Gastroesophageal sphincter (tissue), 4 donors: ENCODE data around the gene TENM3. TPM values are rescaled to one million over a fixed set of nuclear protein-coding genes. Genes with fewer than 3 reads are reported as not detected.

Experiments
- ATAC-seq: fragments of 150-250 bp; one replicate; pipeline ENCODE4 v1.9.1; 2016; ENCODE audit warnings: mild to moderate bottlenecking, moderate library complexity
- H3K27ac ChIP-seq, 4 donors: fragments of 200-600 bp; sonication (generic) in 3 of 4; 1 replicate in 3 of 4; 2 replicates in 1 of 4; pipeline ENCODE4 v1.5.1; 2016 to 2019
- H3K27me3 ChIP-seq: fragments of 200-600 bp; sonication (generic); one replicate; pipeline ENCODE4 v1.5.1; 2019
- H3K36me3 ChIP-seq, 2 donors: fragments of 200-600 bp; sonication (generic); one replicate each; pipeline ENCODE4 v1.5.1; 2019; ENCODE audit warnings: control low read depth in 1 of 2
- H3K4me1 ChIP-seq, 3 donors: fragments of 200-600 bp; sonication (generic); 1 replicate in 2 of 3; 2 replicates in 1 of 3; pipeline ENCODE4 v1.5.1; 2016 to 2019; ENCODE audit warnings: control low read depth in 2 of 3
- H3K4me3 ChIP-seq, 2 donors: fragments of 200-600 bp; sonication (generic); one replicate each; pipeline ENCODE4 v1.5.1; 2019; ENCODE audit warnings: mild to moderate bottlenecking in 1 of 2, moderate library complexity in 1 of 2
- H3K9me3 ChIP-seq, 3 donors: fragments of 200-600 bp; sonication (generic); one replicate each; pipeline ENCODE4 v1.5.1; 2017 to 2019; ENCODE audit warnings: control low read depth in 2 of 3
- EP300 ChIP-seq: sonication (generic); formaldehyde crosslinking; IDR thresholded peaks from one replicate; pipeline ENCODE4 v1.6.1; 2017; ENCODE audit warnings: antibody characterized with exemption, mild to moderate bottlenecking
- POLR2A ChIP-seq, 2 donors: fragments of 450-650 bp; IDR thresholded peaks; one replicate each; pipeline ENCODE4 v1.6.1; 2017; ENCODE audit warnings: antibody characterized with exemption in 2 of 2, mild to moderate bottlenecking in 2 of 2, moderate library complexity in 1 of 2
- POLR2AphosphoS5 ChIP-seq: sonication (generic); formaldehyde crosslinking; IDR thresholded peaks from one replicate; pipeline ENCODE4 v1.6.1; 2017; ENCODE audit warnings: antibody characterized with exemption
- WGBS, 2 donors: methylation state at CpG; one replicate each; pipeline ENCODE4 v1.1.5; 2018; ENCODE audit warnings: low coverage in 1 of 2; 5-methylcytosine and 5-hydroxymethylcytosine counted together
- total RNA-seq, 4 donors: library from RNA; depleted of rRNA; stranded (reverse); fragments of >200 nt; gene quantifications; one replicate each; pipeline ENCODE4 v1.1.0, GENCODE V29; 2016
- TF ChIP-seq, protein P1 (sequence below), 4 experiments: fragments of 200-600 bp in 2 of 4; fragments of 450-650 bp in 2 of 4; sonication (generic) in 1 of 4; IDR thresholded peaks; one replicate each; pipeline ENCODE4 v1.5.1; 2017 to 2019; ENCODE audit warnings: antibody characterized with exemption in 4 of 4, mild to moderate bottlenecking in 2 of 4, moderate library complexity in 2 of 4

TENM3 gene
- total RNA-seq, 4 donors from 2014 or later = 8.2 to 39.9 (median 15.8) TPM

DNA sequence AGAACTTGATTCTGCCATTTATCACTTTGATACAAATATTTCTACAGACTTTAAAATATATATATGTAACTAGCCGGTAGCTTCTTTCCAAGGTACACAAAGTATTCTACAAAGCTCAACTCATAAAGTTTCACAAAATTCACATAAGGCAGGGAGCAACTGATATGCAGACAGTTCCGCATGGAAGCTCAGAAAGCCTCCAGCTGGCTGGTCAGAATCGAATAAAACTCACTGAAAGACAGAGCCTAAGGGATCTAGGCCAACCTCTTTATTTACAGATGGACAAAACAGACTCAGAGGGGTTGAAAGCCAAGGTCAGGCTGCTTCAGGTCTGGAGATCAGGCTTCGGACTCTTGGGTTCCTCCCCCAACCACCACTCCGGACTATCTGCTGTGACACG lies 543.8 kb downstream of the TENM3 start:
- no peak for ATAC-seq
- no peaks in the 10 kb centered on the region for H3K27me3 ChIP-seq
- no peaks in the 10 kb centered on the region for H3K9me3 ChIP-seq
- H3K27ac ChIP-seq = no peak overlapping the region
- TF ChIP-seq POLR2AphosphoS5 (no peak), POLR2A (IDR thresholded peaks at IDR 0.05) (no peak), EP300 (no peak)
- TF ChIP-seq, protein P1, sequence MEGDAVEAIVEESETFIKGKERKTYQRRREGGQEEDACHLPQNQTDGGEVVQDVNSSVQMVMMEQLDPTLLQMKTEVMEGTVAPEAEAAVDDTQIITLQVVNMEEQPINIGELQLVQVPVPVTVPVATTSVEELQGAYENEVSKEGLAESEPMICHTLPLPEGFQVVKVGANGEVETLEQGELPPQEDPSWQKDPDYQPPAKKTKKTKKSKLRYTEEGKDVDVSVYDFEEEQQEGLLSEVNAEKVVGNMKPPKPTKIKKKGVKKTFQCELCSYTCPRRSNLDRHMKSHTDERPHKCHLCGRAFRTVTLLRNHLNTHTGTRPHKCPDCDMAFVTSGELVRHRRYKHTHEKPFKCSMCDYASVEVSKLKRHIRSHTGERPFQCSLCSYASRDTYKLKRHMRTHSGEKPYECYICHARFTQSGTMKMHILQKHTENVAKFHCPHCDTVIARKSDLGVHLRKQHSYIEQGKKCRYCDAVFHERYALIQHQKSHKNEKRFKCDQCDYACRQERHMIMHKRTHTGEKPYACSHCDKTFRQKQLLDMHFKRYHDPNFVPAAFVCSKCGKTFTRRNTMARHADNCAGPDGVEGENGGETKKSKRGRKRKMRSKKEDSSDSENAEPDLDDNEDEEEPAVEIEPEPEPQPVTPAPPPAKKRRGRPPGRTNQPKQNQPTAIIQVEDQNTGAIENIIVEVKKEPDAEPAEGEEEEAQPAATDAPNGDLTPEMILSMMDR (IDR thresholded peaks at IDR 0.05) = no peak
- no peak overlapping the region for H3K4me3 ChIP-seq
- peaks cover 0 to 14% of the 10 kb centered on the region in 2 donors for H3K36me3 ChIP-seq
- H3K4me1 ChIP-seq = no peaks in the 10 kb centered on the region
- whole genome bisulfite sequencing, 2 donors = 69 to 74% methylated on average over 3 to 5 of the region's 6 CpGs

GRCh38 chr4:182788201-182788600 lies 545.0 kb downstream of the TENM3 start:
- TF ChIP-seq POLR2AphosphoS5 (no peak), POLR2A (IDR thresholded peaks at IDR 0.05) (no peak), EP300 (no peak)
- TF ChIP-seq, protein P1 (IDR thresholded peaks at IDR 0.05) = no peak
- 31 to 59% methylated on average over 6 to 7 of the region's 7 CpGs for WGBS, 2 donors
- Histone ChIP-seq H3K4me3 (no peak overlapping the region), H3K36me3 (peaks cover 0 to 25% of the 10 kb centered on the region in 2 donors), H3K9me3 (no peaks in the 10 kb centered on the region), H3K27ac (no peak overlapping the region), H3K27me3 (no peaks in the 10 kb centered on the region), H3K4me1 (no peaks in the 10 kb centered on the region)
- ATAC-seq = no peak

DNA sequence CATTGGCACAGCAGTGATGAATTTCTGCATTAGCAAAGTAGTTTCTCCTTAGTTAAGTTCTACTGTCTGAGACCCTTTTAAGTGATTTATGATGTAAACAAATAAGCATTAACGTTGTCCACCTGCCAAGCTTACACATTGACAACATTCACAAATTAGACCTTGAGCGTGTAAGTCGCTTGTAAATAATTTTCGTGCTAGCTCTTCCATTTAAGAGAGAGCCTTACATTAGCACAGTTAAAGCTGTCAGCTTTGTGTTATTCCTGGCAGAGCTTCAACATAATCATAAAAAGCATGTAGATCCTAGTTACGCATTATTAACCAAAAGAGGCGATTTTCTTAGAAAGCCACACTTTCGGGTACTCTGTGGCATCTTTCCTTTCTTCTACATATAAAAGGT lies 546.3 kb downstream of the TENM3 start:
- H3K27me3 ChIP-seq = no peaks in the 10 kb centered on the region
- peaks cover 0 to 30% of the 10 kb centered on the region in 2 donors for H3K36me3 ChIP-seq
- no peak for TF ChIP-seq POLR2AphosphoS5
- TF ChIP-seq, protein P1 (IDR thresholded peaks at IDR 0.05) = no peak
- TF ChIP-seq EP300 = no peak
- no peak for TF ChIP-seq POLR2A (IDR thresholded peaks at IDR 0.05)
- 79% methylated on average over 7 of the region's 7 CpGs; no CpG with 5 or more reads in 1 of the 2 donors for whole genome bisulfite sequencing, 2 donors
- no peak for ATAC-seq
- H3K4me1 ChIP-seq = no peaks in the 10 kb centered on the region
- no peaks in the 10 kb centered on the region for H3K9me3 ChIP-seq
- no peak overlapping the region for H3K27ac ChIP-seq
- H3K4me3 ChIP-seq = no peak overlapping the region

- TF ChIP-seq POLR2AphosphoS5 = no peak
- no peak for TF ChIP-seq EP300
- no peaks in the 10 kb centered on the region for H3K4me1 ChIP-seq
- no peaks in the 10 kb centered on the region for H3K9me3 ChIP-seq
- no peak overlapping the region for H3K27ac ChIP-seq
- no peaks in the 10 kb centered on the region for H3K27me3 ChIP-seq
- ATAC-seq = no peak
- WGBS, 2 donors = 67 to 73% methylated on average over 4 to 6 of the region's 6 CpGs
- H3K4me3 ChIP-seq = no peak overlapping the region
- H3K36me3 ChIP-seq = peaks cover 0 to 29% of the 10 kb centered on the region in 2 donors
Measured at GRCh38 chr4:182795446-182796238, 552.4 kb downstream of the TENM3 start.

- 93% methylated on average over 25 to 32 of the region's 85 CpGs for WGBS, 2 donors
Measured at GRCh38 chr4:182799515-182800215, 556.5 kb downstream of the TENM3 start.

More at GRCh38 chr4:182799515-182800215, 556.5 kb downstream of the TENM3 start:
- Histone ChIP-seq H3K4me1 (no peaks in the 10 kb centered on the region), H3K4me3 (no peak overlapping the region), H3K36me3 (peaks cover 0 to 12% of the 10 kb centered on the region in 2 donors), H3K27me3 (peaks cover 4% of the 10 kb centered on the region), H3K9me3 (no peaks in the 10 kb centered on the region), H3K27ac (no peak overlapping the region)
- ATAC-seq = no peak
- TF ChIP-seq, protein P1 (IDR thresholded peaks at IDR 0.05) = no peak
- TF ChIP-seq POLR2AphosphoS5 = no peak
- TF ChIP-seq EP300 = no peak
- TF ChIP-seq POLR2A (IDR thresholded peaks at IDR 0.05) = no peak
